GM21529 (cell line): ENCODE data around the gene RGS3.
"Not testable (repeated sequence)": the region's sequence is repeated elsewhere in the genome, so short reads cannot be mapped to it uniquely, and the experiment has no call there.

Experiments used
- ATAC-seq: cut with Tn5 transposase; IDR thresholded peaks from one replicate; pipeline ENCODE4 v1.9.1; 2021; ENCODE audit not compliant: unreplicated experiment

RGS3 gene

DNA sequence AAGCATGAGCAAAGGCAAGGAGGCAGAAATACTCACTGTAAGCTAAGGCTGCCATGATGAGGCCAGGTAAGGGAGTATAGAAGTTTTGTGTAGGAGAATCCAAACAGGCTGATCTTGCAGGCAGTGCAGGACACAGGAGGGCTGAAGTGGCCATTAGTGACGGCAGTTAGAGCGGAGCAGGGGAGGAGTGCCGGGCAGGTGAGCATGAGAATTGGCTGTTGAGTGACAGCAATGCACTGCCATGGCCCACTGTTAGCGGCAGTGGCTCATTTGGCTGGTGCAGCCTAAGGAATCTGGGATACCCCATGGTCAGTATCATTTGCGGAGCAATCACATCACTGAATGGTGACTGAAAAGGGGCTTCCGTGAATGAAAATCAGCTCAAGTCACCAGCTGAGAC is 22.8 kb downstream of the RGS3 start:
- ATAC-seq, result no peak

DNA sequence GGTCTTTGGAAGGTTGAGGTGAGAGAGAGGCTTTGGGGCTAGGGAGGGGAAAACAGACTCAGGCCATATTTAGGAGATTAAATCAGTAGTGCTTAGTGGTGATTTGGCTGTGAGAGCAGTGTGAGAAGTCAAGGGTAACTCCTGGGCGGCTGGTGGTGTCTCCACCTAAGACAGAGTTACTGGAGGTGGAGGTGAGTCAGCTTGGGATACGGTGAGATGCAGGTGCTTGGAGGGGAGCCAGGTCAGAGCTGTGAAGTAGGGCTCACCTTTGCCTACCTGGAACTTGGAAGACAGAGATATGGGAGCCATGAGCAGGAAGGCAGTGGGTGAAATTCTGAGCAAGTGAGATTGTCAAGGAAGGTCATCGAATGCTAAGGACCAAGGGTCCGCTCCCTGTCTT is 24.5 kb downstream of the RGS3 start:
- no peak for ATAC-seq

DNA sequence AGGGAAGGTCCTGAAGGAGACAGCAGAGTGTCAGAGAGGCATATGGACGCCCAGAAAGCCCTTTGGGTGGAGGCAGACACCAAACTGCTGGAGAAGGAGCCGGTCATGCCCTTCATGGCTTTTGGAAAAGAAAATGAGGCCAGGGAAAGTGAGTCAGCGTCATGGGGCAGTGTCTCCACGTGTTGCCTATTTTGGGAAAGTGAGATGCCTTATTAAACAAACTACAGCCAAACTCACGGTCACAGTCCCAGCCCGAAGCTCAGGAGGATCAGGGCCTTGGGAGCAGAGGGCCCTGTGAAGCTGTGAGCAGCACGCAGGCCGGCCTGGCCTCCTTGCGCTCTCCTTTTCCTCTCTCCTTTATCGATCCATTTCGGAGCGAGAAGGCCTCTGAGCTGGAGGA is 25.0 kb downstream of the RGS3 start:
- no peak for ATAC-seq

DNA sequence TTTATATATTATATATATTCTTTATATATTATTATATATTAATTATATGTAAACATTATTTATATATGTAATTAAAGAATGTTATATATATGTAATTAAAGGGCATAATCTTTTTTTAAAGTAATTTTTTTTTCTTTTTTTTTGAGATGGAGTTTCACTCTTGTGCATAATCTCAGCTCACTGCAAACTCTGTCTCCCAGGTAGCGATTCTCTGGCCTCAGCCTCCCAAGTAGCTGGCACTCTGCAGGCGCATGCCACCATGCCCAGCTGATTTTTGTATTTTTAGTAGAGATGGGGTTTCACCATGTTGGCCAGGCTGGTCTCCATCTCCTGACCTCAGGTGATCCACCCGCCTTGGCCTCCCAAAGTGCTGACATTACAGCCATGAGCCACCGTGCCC is 27.6 kb downstream of the RGS3 start:
- ATAC-seq, result not testable (repeated sequence)

DNA sequence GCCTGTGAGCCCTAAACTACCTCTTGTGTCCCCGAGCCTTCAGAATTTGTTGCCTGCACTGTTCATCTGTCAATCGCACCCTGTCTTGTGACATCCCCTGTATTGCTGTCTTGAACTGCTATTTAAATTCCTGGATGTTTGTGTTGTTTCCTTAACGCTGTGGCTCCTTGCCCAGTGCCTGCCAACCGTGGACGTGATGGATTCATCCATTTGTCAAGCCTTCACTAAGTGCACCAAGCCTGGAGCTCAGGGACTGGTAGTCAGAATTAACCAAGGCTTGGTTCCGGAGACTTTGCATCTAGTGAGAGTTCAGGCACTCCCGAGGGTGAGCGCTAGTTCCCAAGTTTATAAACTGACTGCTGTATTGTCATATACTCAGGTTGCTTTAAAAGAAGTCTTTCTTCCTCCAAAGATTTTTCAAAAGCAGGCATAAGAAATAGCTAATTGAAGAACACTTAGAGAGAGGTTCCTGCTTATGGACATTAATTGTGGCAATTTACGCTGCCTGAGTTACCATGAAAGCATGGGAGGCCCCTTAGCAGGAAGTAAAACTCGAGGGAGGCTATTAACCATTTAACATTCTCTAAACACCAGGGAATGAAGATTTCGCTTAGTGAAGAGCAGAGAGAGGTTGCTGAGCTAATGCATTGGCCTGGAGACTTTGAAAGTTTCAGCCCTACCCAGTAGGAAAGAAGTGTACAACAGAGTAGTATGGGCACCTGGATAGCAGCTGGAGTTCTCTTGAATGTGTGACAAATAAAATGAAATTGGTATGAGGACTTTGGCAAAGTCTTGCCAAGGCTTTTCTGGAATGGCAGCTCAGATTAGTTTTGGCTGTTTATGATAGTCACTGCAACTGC is 29.0 kb downstream of the RGS3 start:
- ATAC-seq, result no peak

DNA sequence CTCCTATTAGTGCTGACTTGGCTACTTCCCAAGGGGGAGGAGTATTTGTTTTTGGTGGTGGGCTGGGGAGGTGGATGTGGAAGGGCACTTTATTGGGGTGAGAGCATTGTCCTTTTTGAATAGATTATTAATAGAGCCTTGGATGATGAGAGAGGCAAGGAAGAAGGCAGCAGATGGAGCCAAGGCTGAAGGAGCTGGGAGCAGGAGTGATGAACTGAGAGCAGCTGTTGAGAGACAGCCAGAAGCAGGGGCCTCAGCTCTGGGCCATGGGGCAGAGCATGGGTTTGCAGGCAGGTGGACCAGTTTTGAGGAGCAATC is 29.6 kb downstream of the RGS3 start:
- no peak for ATAC-seq

DNA sequence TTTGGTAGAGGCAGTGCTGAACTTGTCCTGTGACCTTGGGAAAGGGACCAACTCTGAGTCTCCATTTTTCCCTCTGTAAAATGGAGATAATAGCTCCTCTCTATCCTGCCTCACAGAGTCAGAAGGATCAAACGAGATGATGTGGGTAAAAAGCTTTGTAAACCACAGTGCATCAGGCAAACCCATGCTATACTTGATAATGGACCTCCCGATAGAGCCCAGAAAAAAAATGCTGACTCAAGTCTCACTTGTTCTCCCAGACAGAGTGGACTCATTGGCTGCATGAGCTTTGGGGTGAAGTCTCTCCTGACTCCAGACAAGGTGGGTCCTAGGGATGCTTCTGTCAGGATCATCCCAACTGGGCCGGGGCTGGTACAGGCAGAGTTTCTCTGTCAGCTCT is 32.0 kb downstream of the RGS3 start:
- no peak for ATAC-seq

DNA sequence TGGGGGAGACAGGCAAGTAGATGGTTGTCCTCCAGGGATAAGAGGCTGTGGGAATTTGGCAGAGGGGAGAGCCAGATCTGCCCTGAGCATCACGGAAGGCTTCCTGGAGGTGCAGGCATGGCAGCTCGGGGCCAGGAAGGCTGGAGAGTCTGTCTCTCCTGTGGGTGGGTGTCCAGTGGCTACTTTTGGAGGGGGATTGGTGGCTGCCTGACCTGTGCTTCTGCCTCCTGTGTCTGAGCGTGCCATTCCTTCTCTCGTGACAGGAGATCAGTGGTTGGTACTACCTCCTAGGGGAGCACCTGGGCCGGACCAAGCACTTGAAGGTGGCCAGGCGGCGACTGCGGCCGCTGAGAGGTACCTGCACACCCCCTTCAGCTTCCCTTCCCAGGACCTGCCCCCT is 33.5 kb downstream of the RGS3 start:
- no peak for ATAC-seq

DNA sequence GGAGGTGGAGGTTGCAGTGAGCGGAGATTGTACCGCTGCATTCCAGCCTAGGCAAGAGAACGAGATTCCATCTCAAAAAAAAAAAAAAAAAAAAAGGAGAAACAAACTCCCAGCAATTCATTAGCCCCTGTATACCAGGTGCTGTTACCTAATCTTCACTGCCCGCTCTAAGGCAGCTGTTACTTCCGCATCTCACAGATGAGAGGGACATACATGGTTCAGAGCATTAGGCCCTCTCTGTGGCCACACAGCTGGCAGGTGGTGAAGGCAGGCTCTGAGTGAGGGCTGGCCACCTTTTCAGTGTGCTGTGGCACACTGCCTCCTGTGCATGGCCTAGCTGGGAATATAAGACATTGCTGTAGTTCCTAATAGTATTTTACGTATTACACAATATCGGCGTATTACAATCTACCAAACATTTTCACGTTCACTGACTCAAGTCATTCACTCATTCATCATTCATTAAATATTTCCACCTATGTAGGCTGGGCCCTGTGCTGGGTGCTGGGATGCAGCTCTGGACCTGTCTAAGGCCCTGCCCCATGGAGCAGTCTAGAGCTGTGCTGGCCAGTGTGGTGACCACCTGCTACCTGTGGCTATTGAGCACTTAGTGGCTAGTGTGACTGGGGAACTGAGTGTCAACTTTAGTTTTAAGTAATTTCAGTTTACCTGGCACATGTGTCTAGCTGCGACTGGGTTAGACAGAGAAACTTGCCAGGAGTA is 35.8 kb downstream of the RGS3 start:
- no peak for ATAC-seq

DNA sequence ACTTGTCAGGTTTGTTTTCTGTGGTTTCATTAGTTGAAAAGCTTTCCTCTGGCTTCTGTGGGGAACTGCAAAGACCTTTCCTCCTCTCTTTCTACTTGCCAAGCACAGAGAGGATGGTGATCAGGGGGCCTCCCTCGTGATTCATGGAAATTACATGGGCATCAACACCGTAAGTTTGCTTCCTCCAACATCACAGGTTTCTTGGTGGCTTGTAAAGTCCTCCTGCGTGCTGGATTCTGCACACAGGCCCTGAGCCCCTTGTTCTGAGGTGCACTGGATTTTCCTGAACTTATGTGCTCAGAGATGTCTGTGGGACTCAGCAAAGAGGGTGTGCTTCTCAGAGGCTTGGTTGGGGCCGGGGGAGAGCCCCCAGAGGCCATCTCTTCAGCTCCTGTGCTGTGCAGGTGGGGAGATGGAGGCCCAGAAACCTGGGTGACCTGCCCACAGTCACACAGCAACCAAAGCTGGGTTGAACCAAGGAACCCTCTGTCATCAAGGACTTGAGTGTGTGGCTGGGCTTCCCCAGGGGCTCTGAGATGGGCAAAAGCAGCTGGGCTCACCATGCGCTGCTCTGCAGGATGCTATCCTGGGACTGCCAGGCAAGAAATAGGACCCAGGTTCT is 36.5 kb downstream of the RGS3 start:
- no peak for ATAC-seq

DNA sequence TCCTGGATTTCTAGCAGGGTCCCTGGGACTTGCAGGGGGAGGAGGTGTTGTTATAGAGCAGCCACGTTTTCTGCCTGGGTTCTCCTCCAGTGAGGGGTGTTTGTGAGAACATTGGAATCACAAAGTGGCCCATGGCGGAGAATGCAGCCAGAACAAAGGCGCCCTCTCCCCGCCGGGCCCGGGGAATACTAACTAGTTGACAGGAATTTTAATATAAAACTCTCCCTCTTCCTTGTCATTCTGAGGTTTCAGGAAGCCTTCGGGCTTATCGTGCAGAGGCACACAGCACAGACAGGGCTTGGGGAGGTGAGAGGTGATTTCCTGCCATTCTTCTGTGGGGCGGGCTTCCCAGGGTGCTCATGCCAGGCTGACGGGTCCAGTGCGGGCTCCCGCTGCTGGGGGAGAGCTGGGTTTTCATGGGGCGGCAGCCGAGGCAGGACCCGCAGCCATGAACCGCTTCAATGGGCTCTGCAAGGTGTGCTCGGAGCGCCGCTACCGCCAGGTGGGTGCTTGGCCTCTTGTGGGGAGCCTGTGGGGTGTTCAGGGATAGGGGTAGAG is 37.7 kb downstream of the RGS3 start:
- ATAC-seq, result no peak

DNA sequence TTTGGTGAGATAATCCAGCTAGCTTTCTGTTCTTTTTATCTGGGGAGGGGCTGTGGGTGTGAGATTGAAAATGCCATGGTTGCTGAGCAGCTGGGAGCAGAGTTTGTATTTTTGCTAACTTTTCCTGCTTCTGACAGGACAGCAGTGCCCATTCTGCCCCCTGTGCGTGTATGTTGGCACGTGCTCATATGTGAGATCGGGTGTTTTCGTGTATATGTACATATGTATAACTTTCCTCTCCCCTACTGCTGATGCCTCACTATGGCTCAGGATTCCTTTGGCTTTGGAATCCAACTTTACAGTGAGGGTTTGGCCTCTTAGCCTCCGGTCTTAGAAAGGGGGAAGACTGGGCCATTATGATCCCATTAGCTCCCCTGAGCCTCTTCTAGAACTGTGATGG is 38.3 kb downstream of the RGS3 start:
- no peak for ATAC-seq

DNA sequence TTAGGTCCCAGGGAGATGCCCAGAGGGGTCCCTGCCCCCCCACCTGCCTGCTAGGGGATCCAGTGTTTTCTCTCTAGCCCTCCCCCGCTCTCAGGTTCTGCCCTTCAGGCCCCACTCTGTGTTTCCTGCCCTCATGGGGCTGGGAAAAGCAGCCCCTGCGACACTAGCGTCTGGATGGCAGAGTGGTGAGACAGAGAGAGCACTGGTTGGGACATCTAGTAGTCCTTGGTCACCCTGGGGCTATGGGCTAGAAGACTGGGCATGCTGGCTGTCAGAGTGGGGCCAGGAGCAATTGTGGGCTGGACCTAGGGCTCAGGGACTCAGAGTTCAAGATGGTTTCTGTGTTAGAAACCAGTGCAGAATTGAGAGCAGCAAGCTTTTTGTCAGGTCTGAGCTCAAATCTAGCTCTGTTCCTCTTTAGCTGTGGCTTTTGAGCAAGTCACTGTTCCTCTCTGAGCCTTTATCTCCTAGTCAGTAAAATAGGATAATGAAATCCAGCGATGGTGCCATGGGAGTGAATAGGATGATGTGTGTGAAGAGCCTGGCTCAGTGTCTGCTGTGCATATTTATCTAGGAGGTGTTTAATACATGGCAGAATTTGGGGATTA is 39.0 kb downstream of the RGS3 start:
- no peak for ATAC-seq

DNA sequence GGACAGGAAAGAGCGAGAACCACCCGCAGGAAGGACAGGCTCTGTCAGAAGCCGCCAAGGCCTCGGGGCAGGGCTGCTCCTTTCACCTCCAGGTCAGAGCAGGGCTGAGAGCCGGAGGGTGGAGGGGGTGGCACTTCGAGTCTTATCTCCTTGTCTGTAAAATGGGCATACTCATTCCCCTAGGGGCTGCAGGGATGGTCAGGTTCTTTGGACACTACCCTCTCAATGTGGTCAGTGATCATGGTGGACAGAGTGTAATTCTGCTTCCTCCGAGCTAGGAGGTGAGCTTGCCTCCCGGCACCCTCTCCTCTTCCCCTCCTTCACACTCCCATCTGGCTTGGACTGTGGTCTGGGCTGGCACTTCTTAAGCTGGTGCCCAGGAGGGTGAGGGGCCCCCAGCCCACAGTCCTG is 39.6 kb downstream of the RGS3 start:
- no peak for ATAC-seq

DNA sequence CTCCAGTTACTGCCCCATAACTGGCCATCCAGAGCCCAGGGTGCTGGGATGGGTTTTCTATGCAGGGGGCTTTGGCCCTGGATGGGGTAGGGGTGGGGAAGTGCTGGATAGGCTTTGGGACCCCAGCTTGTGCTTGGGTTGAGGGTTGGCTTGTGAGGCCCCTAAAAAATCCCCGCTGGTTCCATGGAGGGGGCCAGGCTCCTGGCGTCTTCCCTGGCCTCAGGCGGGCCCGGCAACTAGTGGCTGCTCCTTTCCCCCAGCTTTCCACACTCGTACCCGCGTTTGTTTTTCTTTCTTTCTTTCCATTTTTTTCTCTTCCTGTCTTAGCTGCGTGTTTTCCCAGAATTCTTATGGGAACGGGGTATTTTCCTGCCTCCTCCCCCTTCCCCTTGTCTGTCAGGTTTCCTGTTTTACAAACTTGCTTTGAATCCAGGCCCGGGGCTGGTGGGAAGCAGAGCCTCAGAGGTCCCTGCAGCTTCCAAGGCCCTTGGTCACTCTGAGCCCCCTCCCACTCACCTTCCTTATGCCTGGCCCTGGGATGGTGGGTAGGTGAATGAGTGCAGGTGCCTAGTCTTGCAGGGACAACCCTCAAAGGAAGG is 40.2 kb downstream of the RGS3 start:
- ATAC-seq, result no peak

DNA sequence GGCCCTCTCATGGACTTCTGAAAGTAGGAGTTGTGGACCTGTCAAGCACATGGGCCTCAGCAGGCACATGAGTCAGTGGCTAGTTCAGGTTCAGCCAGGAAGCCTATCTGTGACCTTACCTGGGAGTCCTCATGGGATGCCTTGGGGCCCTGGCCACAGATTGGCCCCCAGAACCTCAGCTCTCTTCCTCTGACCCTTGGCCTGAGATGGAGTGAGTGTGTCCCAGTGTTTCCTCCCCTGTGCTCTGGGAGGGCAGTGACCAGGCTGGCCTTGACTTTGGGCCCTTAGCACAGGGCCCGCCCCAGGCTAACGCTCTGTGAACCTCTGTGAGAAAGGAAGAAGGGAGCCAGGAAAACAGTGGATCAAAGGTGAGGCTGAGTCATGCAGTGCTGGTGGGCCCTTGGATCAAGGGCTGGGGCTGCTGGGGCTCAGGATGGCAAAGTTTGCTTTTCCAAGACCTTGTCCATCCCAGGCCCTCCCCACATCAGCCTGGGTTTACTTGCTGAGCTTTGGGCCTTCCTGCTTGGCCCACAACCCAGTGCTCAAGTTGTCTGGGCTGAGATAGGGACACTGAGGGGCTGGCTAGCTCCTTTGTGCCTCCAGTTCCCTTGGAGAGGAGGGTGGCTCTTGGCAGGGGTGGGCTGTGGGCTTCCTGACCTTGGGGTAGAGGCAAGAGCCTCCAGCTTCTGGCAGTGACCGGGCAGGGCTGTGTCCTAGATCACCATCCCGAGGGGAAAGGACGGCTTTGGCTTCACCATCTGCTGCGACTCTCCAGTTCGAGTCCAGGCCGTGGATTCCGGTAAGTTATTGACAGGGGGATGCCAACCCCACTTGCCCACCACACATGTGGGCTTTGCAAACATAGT is 41.4 kb downstream of the RGS3 start:
- no peak for ATAC-seq

DNA sequence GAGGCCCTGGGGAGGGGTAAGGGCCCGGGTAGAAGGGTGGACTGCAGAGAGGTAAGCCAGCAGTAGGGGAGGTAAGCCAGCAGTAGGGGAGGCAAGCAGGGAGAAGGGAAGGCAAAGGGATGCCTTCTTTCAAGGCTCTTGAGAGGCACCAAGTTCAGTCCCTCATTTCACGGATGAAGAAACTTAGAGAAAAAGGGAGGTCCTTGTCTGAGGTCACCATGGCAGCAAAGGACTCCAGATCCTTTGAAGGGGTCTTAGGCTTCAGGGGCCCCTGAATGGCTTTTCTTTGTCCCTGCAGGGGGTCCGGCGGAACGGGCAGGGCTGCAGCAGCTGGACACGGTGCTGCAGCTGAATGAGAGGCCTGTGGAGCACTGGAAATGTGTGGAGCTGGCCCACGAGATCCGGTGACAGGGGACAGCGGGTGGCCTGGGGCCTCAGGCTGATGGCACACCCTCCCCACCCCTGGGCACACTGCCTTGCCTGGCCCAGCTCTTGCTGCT is 42.6 kb downstream of the RGS3 start:
- no peak for ATAC-seq

DNA sequence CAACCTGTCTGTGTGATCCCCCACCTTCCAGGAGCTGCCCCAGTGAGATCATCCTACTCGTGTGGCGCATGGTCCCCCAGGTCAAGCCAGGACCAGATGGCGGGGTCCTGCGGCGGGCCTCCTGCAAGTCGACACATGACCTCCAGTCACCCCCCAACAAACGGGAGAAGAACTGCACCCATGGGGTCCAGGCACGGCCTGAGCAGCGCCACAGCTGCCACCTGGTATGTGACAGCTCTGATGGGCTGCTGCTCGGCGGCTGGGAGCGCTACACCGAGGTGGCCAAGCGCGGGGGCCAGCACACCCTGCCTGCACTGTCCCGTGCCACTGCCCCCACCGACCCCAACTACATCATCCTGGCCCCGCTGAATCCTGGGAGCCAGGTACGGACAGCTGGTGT is 43.7 kb downstream of the RGS3 start:
- ATAC-seq, result no peak

DNA sequence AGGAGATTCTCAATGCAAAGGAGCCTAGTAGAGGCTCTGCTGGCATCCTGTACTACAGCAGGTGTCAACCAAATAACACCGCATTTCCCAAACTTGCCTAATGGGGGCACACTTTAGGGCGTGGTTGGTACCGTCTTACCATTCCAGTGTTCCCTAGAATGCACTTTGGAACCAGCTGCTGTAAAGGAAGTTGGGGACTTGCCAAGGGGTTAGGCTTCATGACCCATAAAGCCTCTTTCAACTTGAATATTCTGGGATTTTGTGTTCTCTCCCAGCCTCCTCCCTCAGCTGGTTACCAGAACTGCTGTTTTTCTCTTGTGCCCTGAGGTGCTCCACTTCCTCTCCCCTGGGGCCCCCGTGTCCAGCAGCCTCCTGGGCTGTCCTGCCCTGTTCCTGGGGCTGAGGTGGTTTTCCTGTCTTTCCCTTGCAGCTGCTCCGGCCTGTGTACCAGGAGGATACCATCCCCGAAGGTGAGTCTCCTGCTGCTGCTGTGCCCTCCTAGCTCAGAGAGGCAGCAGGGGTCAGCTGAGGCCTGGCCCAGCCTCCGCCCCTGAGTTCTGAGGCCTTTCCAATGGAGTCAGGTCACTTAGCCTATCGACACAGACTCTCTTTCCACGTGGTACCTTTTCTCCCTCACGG is 44.7 kb downstream of the RGS3 start:
- no peak for ATAC-seq

DNA sequence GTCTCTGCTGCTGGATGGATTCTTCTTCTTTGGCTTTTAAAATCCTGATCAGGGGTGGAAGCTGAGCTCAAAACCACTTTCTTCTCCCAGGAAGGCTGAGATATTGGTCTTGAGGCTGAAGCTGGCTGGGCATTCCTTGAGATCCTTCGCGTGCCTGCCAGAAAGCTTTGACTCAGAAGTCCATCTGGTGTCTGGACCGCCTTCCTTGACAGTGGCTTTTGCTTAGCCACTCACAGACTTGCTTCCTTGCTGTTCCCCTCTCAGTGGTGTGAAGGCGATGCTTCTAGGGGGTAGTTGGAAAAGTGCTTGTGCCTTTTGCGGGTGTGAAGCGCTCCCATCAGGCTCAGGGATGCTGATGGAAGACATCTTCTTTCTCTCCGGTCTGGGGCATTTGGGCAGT is 45.9 kb downstream of the RGS3 start:
- no peak for ATAC-seq
